Measurements from ENCODE around the gene RFC1. TPM values are rescaled to one million over a fixed set of nuclear protein-coding genes. Genes with fewer than 3 reads are reported as not detected.

Gene RFC1
- total and polyA plus RNA-seq, 2 donors (not counting 3 experiments of a cell fraction or from before 2014, with no cell fraction given), result 12.9 to 57.1 TPM

GRCh38 chr4:39319676-39320075 lies 46.5 kb downstream of the RFC1 start:
- POLR2A ChIA-PET, result no interaction called here
- TF ChIP-seq EZH2 (IDR thresholded peaks at IDR 0.05; ENCODE audit: borderline replicate concordance, low read depth, low read length, severe bottlenecking), result no peak
- TF ChIP-seq MYC (IDR thresholded peaks at IDR 0.05; ENCODE audit: low read depth, low read length), result no peak
- no peak for TF ChIP-seq MAX (IDR thresholded peaks at IDR 0.05; ENCODE audit: insufficient read depth, insufficient read length)
- TF ChIP-seq POLR2A (IDR thresholded peaks at IDR 0.05; ENCODE audit: low read depth, low read length), result no peak
- TF ChIP-seq CTCF (IDR thresholded peaks at IDR 0.05; ENCODE audit: extremely low read depth in 1 of 2, insufficient read depth in 1 of 2, low read depth in 1 of 2, low read length in 2 of 2), result no peak
- TF ChIP-seq JUN (IDR thresholded peaks at IDR 0.05; ENCODE audit: borderline replicate concordance, insufficient read depth, insufficient read length, low read depth), result no peak
- no peak overlapping the region for H3K4me2 ChIP-seq (ENCODE audit: insufficient read depth, low read length)
- H3K36me3 ChIP-seq (ENCODE audit: control insufficient read depth in 2 of 2, extremely low read depth in 1 of 2, insufficient read depth in 2 of 2, low read length in 2 of 2), result peaks cover 0 to 6% of the 10 kb centered on the region in 2 experiments
- CTCF ChIA-PET, result interaction anchor here (0.8 to 4.5 kb wide), 2 partner anchors 7 to 11 kb away, joined by 3 to 20 read pairs; no protein-coding TSS in a partner anchor
- H3K4me3 ChIP-seq (replicated peaks in 1 of 3; ENCODE audit: insufficient read depth in 1 of 3, low read depth in 1 of 3, low read length in 3 of 3), result no peak overlapping the region
- H3K27ac ChIP-seq (ENCODE audit: insufficient read depth, low read depth, low read length), result no peak overlapping the region
- no peak overlapping the region for H2AFZ ChIP-seq (ENCODE audit: low read depth, low read length)
- intact Hi-C loops (cut with micrococcal nuclease), result no loop called here
- no peak overlapping the region for H3K9ac ChIP-seq (replicated peaks; ENCODE audit: extremely low read depth, insufficient read depth, low read length)
- no peaks in the 10 kb centered on the region for H3K79me2 ChIP-seq (ENCODE audit: control insufficient read depth, insufficient read depth, low read length)
- H3K9me1 ChIP-seq (replicated peaks; ENCODE audit: control insufficient read depth, extremely low read depth, insufficient read depth, low read length), result no peaks in the 10 kb centered on the region
- peak; percentile 10 for DNase-seq (ENCODE audit: low read depth, low spot score)
- H3K27me3 ChIP-seq (ENCODE audit: control insufficient read depth in 2 of 2, insufficient read depth in 2 of 2, low read length in 2 of 2), result no peaks in the 10 kb centered on the region
- FAIRE-seq, result no peak
- H3K4me1 ChIP-seq (ENCODE audit: control insufficient read depth, extremely low read depth, insufficient read depth, low read length), result peaks cover 5% of the 10 kb centered on the region
- no TSS peak for BruUV-seq (replicated peaks)
- no peaks in the 10 kb centered on the region for H3K9me3 ChIP-seq (replicated peaks; ENCODE audit: control insufficient read depth, insufficient read depth, low read length)
- dilution Hi-C loops (cut with MboI; ENCODE audit: extremely low pct_ligation_motif_present, low sequenced_read_pairs), result no loop called here
- H4K20me1 ChIP-seq (replicated peaks; ENCODE audit: control insufficient read depth, extremely low read depth, insufficient read depth, low read length), result no peaks in the 10 kb centered on the region

Data from endothelial cell of umbilical vein (primary cell).